Spleen (tissue), 7 donors: ENCODE results near the gene IL1RAPL2.

Experiments
- POLR2A ChIP-seq, 3 donors: fragments of 450-650 bp; IDR thresholded peaks; one replicate each; pipeline ENCODE4 v1.5.1; 2017; ENCODE audit warnings: antibody characterized with exemption in 3 of 3, mild to moderate bottlenecking in 1 of 3
- POLR2AphosphoS5 ChIP-seq, 3 donors: sonication (generic); formaldehyde crosslinking; IDR thresholded peaks; one replicate each; pipeline ENCODE4 v1.5.1; 2017; ENCODE audit warnings: antibody characterized with exemption in 3 of 3
- TF ChIP-seq, protein P1 (sequence below), 11 experiments: fragments of 200-600 bp in 7 of 11; fragments of 450-650 bp in 4 of 11; sonication (generic) in 4 of 11; IDR thresholded peaks in 8 of 11; conservative IDR thresholded peaks in 3 of 11; 1 replicate in 7 of 11; 2 replicates in 4 of 11; pipeline versions ENCODE4 v1.4.0 to v1.8.0; 2016 to 2021; ENCODE audit warnings: antibody characterized with exemption in 11 of 11, inconsistent platforms in 4 of 11, mild to moderate bottlenecking in 1 of 11
- donor health status: DM: no; HTN: no; CAD: no; lungs with moderate emphysema.
- donor health status: DM: no; HTN: no; CAD: no.
- donor health status: DM: no; HTN: no; CAD: no.

- TF ChIP-seq, protein P1, sequence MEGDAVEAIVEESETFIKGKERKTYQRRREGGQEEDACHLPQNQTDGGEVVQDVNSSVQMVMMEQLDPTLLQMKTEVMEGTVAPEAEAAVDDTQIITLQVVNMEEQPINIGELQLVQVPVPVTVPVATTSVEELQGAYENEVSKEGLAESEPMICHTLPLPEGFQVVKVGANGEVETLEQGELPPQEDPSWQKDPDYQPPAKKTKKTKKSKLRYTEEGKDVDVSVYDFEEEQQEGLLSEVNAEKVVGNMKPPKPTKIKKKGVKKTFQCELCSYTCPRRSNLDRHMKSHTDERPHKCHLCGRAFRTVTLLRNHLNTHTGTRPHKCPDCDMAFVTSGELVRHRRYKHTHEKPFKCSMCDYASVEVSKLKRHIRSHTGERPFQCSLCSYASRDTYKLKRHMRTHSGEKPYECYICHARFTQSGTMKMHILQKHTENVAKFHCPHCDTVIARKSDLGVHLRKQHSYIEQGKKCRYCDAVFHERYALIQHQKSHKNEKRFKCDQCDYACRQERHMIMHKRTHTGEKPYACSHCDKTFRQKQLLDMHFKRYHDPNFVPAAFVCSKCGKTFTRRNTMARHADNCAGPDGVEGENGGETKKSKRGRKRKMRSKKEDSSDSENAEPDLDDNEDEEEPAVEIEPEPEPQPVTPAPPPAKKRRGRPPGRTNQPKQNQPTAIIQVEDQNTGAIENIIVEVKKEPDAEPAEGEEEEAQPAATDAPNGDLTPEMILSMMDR (IDR thresholded peaks at IDR 0.05 in 8 of 11, conservative IDR thresholded peaks at IDR 0.05 in 3 of 11) = no peak
- no peak for TF ChIP-seq POLR2A (IDR thresholded peaks at IDR 0.05)
- TF ChIP-seq POLR2AphosphoS5 (IDR thresholded peaks at IDR 0.05) = no peak
These were observed 402.2 kb downstream of the IL1RAPL2 start for GRCh38 chrX:104968241-104968640.
